LNCaP clone FGC (cell line): ENCODE results near the gene FAM171A2.

Experiments used
- DNase-seq: peaks from one replicate; pipeline ENCODE4 v3.0.0-alpha.2; 2011; ENCODE audit warnings: low read depth
- H3K4me3 ChIP-seq: 2 replicates; pipeline ENCODE4 v1.5.1; 2011; ENCODE audit warnings: mild to moderate bottlenecking, low read depth, low read length, control low read depth
- TF ChIP-seq, protein P1 (sequence below): IDR thresholded peaks from 2 replicates; pipeline ENCODE4 v1.5.1; 2012; ENCODE audit warnings: mild to moderate bottlenecking; ENCODE audit not compliant: control insufficient read depth, insufficient read depth; ENCODE audit errors: extremely low read depth

FAM171A2 gene

DNA sequence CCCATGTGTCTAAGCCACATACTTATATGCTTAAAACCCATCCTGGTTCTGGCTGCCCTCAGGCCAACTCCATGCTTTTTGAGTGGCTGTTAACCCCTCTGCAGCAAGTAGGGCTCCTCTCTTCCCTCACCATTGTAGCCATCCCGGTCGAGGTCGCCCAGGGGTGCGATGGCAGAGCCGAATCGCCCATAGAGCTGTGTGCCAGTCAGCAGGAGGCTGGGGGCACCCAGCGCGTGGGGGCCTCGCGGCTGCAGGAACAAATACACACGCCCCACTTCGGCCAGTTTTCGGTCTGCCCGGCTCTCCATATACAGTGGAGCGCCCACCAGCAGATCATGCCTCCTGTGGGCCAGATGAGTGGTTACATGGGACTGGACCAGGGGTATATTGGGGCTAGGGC lies 19.7 kb upstream of the FAM171A2 start:
- DNase-seq: no peak
- H3K4me3 ChIP-seq: no peak overlapping the region
- TF ChIP-seq, protein P1, sequence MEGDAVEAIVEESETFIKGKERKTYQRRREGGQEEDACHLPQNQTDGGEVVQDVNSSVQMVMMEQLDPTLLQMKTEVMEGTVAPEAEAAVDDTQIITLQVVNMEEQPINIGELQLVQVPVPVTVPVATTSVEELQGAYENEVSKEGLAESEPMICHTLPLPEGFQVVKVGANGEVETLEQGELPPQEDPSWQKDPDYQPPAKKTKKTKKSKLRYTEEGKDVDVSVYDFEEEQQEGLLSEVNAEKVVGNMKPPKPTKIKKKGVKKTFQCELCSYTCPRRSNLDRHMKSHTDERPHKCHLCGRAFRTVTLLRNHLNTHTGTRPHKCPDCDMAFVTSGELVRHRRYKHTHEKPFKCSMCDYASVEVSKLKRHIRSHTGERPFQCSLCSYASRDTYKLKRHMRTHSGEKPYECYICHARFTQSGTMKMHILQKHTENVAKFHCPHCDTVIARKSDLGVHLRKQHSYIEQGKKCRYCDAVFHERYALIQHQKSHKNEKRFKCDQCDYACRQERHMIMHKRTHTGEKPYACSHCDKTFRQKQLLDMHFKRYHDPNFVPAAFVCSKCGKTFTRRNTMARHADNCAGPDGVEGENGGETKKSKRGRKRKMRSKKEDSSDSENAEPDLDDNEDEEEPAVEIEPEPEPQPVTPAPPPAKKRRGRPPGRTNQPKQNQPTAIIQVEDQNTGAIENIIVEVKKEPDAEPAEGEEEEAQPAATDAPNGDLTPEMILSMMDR: no peak

DNA sequence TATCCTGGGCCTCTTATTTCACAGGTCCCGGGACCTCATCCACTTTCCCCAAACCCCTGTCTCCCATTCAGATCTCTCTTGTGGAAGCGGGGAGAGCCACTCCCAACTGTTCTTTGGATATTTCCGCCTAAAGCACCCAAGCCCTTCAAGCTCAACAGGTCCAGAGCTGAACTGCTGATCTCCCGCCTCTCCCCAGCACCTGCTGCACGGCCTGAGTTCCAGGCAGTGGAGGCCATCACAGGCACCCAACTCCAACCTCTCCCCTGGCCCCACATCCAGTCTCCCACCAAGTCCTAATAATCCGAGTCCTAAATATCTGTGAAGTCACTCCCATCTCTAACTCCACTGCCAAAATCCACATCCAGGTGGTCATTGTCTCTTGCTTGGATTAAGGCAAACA lies 19.3 kb upstream of the FAM171A2 start:
- DNase-seq: no peak
- TF ChIP-seq, protein P1: no peak
- H3K4me3 ChIP-seq: no peak overlapping the region

DNA sequence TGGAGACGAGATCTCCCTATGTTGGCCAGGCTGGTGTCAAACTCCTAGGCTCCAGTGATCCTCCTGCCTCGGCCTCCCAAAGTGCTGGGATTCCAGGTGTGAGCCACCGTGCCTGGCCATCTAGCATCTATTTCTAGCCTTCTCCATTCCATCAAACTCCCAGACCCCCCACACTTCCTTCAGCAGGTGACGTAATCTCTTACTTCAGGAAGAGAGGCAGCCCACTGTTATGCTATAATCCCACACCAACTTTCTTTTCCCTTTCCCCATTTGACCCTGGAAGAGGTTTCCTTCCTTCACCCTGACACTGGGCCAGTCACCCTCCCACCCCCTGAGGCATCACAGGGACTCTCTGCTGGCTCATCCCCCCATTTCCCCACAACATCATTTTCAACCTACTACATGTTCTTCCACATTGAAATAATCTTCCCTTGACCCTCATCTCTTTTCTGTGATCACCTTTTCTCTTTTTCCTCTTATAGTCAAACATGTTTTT lies 18.2 kb upstream of the FAM171A2 start:
- TF ChIP-seq, protein P1: no peak
- H3K4me3 ChIP-seq: no peak overlapping the region
- no peak for DNase-seq

DNA sequence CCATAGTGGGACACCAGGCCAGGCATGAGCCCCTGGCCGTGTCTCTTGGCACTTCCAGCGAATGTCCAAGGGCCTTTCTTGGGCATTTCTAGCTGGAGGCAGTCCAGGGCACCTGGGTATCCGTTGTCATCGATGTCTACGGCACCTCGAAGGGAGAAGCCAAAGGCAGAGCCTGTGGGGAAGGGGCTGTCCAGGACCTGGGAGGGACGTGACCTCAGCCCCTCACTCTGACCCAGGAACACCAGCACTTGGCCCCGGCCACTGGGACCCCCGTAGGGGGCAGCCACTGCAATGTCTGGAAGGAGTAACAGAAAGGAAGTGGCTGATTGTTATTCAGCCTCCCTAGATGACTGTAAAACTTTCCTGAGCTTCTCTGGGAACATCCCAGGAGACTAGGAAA lies 17.1 kb upstream of the FAM171A2 start:
- H3K4me3 ChIP-seq: no peak overlapping the region
- DNase-seq: no peak
- TF ChIP-seq, protein P1: no peak

DNA sequence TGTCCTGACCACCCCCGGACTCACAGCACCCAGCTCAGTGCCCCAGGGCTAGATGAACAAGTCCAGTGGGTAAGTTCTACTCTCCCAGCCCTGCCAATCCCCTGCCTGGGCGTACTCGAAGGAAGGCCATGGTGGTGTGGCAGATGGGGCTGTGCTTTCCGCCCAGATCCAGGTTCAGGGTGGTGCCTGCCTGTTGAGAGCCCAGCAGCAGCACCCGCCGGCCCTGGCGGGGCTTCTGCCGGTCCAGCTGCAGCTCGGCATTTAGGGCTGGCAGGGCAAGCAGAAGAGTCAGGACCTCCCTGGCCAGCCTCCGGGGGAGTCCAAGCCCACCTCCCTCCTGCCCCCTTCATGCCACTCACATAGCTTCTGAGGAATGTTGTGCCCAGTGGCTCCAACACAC lies 16.2 kb upstream of the FAM171A2 start:
- no peak overlapping the region for H3K4me3 ChIP-seq
- TF ChIP-seq, protein P1: no peak
- no peak for DNase-seq

DNA sequence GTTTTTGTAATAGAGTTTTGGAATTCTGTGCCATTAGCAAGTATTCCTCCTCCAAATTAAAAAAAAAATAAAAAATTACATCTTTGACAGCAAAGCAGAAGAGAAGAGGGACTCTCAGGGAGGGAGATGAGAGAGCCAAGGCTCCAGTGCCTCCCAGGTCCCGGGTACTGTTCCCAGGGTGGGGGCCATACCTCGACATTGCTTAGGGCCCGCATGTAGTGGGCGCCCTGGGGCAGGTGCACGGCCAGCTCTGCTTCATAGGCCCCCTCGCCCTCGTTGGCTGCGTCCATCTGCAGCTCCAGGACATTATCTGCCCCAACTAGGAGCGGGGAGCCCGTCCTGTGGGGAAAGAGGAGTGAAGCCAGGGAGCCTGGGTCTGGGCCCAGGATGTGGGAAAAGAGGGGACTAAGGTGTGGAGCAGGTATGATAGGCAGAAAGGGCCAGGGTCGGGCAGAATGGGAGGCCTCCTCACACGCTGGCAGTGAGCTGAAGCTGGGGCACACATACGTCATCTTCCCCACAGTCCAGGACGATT lies 14.6 kb upstream of the FAM171A2 start:
- no peak overlapping the region for H3K4me3 ChIP-seq
- DNase-seq: no peak
- TF ChIP-seq, protein P1: no peak

DNA sequence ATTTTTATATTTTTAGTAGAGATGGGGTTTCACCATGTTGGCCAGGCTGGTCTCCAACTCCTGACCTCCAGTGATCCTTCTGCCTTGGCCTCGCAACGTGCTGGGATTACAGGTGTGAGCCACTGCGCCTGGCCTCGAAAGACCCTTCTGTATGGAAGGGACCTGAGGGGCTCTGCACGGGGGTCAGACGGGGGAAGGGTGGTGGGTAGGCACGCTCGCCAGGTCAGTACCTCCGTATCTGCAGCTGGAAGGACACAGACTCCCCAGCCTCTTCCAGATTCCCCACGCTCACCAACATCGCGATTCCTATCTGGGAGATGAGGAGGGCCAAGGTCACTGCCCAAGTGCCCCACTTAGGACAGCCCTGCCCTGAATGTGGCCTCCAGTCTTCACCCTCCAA lies 13.1 kb upstream of the FAM171A2 start:
- DNase-seq: no peak
- no peak overlapping the region for H3K4me3 ChIP-seq
- TF ChIP-seq, protein P1: no peak
